MM.1S (cell line): ENCODE data around the gene TM2D1.

ENCODE experiments used
- DNase-seq: peaks from one replicate; pipeline ENCODE4 v3.0.0-alpha.2; 2015
- H2AFZ ChIP-seq: fragments of 300-600 bp; sonication (generic); 2 replicates; pipeline ENCODE4 v1.6.0; 2016; ENCODE audit warnings: antibody characterized with exemption, low read length
- H3F3A ChIP-seq: fragments of 300-600 bp; sonication (generic); 2 replicates; pipeline ENCODE4 v1.6.1; 2016; ENCODE audit warnings: mild to moderate bottlenecking, antibody characterized with exemption, low read length, moderate library complexity, mixed read lengths; ENCODE audit not compliant: insufficient read depth
- H3K27ac ChIP-seq: fragments of 300-600 bp; sonication (generic); 2 replicates; pipeline ENCODE4 v1.5.1; 2016; ENCODE audit warnings: mild to moderate bottlenecking, low read length
- H3K27me3 ChIP-seq: fragments of 300-600 bp; sonication (generic); replicated peaks from 2 replicates; pipeline ENCODE4 v1.6.0; 2016; ENCODE audit warnings: low read length; ENCODE audit not compliant: insufficient read depth
- H3K36me3 ChIP-seq: fragments of 300-600 bp; sonication (generic); replicated peaks from 2 replicates; pipeline ENCODE4 v1.6.1; 2016; ENCODE audit warnings: mild to moderate bottlenecking, low read length, mixed read lengths; ENCODE audit not compliant: insufficient read depth
- H3K4me1 ChIP-seq: fragments of 300-600 bp; sonication (generic); 2 replicates; pipeline ENCODE4 v1.6.1; 2016; ENCODE audit warnings: low read length, mixed read lengths
- H3K4me2 ChIP-seq: fragments of 300-600 bp; sonication (generic); 2 replicates; pipeline ENCODE4 v1.6.0; 2016; ENCODE audit warnings: low read depth, low read length
- H3K4me3 ChIP-seq: fragments of 300-600 bp; sonication (generic); 2 replicates; pipeline ENCODE4 v1.5.1; 2016; ENCODE audit warnings: low read length, mixed read lengths
- H3K79me2 ChIP-seq: fragments of 300-600 bp; sonication (generic); 2 replicates; pipeline ENCODE4 v1.6.1; 2016; ENCODE audit warnings: mixed run types, low read length, mixed read lengths
- H3K9ac ChIP-seq: fragments of 300-600 bp; sonication (generic); 2 replicates; pipeline ENCODE4 v1.6.1; 2016; ENCODE audit warnings: low read length, mixed read lengths
- H3K9me2 ChIP-seq: fragments of 300-600 bp; sonication (generic); replicated peaks from 2 replicates; pipeline ENCODE4 v1.6.1; 2016; ENCODE audit warnings: mild to moderate bottlenecking, low read length, mixed read lengths; ENCODE audit not compliant: insufficient read depth
- H3K9me3 ChIP-seq: fragments of 300-600 bp; sonication (generic); replicated peaks from 2 replicates; pipeline ENCODE4 v1.6.1; 2016; ENCODE audit warnings: mild to moderate bottlenecking, low read length, mixed read lengths; ENCODE audit not compliant: insufficient read depth
- H4K20me1 ChIP-seq: fragments of 300-600 bp; sonication (generic); 2 replicates; pipeline ENCODE4 v1.6.1; 2016; ENCODE audit warnings: mild to moderate bottlenecking, low read length, moderate library complexity, mixed read lengths; ENCODE audit not compliant: insufficient read depth
- CTCF ChIP-seq: fragments of 300-600 bp; sonication (generic); IDR thresholded peaks from 2 replicates; pipeline ENCODE4 v1.5.1; 2016; ENCODE audit warnings: antibody characterized with exemption, low read length, mixed read lengths
- EZH2 ChIP-seq: fragments of 300-600 bp; sonication (generic); optimal IDR thresholded peaks from 2 replicates; pipeline ENCODE3; 2017; ENCODE audit warnings: low read depth, mild to moderate bottlenecking, antibody characterized with exemption, low read length, mixed read lengths
- EZH2phosphoT487 ChIP-seq: fragments of 300-600 bp; sonication (generic); IDR thresholded peaks from 2 replicates; pipeline ENCODE4 v1.6.1; 2018; ENCODE audit warnings: antibody characterized with exemption, low read length

Gene TM2D1

GRCh38 chr1:61756773-61757172, 31.8 kb upstream of the TM2D1 start:
- TF ChIP-seq EZH2phosphoT487 (no peak), CTCF (no peak), EZH2 (no peak)
- no peak for DNase-seq
- H3K79me2 ChIP-seq, result no peaks in the 10 kb centered on the region
- H4K20me1 ChIP-seq, result no peaks in the 10 kb centered on the region
- no peaks in the 10 kb centered on the region for H3F3A ChIP-seq
- no peaks in the 10 kb centered on the region for H3K27me3 ChIP-seq
- no peak overlapping the region for H2AFZ ChIP-seq
- no peaks in the 10 kb centered on the region for H3K36me3 ChIP-seq
- no peaks in the 10 kb centered on the region for H3K9me3 ChIP-seq
- H3K9ac ChIP-seq, result no peak overlapping the region
- H3K27ac ChIP-seq, result no peak overlapping the region
- H3K4me2 ChIP-seq, result no peak overlapping the region
- no peaks in the 10 kb centered on the region for H3K9me2 ChIP-seq
- H3K4me3 ChIP-seq, result no peak overlapping the region
- H3K4me1 ChIP-seq, result no peaks in the 10 kb centered on the region

DNA sequence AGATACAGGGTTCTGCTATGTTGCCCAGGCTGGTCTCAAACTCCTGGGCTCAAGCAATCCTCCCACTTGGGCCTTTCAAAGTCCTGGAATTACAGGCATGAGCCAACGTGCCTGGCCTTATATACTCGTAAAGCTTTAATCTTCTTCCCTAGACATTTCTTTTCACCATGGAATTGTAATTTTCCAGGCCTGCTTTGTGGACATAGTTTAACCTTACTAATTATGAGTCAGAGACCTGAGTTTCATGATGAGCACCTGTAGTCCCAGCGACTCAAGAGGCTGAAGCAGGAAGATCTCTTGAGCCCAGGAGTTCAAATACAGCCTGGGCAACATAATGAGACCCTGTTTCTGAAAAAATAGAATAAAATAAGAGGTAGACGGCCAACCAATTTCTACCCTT, 29.6 kb upstream of the TM2D1 start:
- no peak overlapping the region for H3K4me3 ChIP-seq
- no peak overlapping the region for H3K4me2 ChIP-seq
- H3K4me1 ChIP-seq, result no peaks in the 10 kb centered on the region
- no peak overlapping the region for H3K27ac ChIP-seq
- no peak overlapping the region for H2AFZ ChIP-seq
- no peak for DNase-seq
- no peaks in the 10 kb centered on the region for H3K79me2 ChIP-seq
- no peaks in the 10 kb centered on the region for H3K9me3 ChIP-seq
- no peak overlapping the region for H3K9ac ChIP-seq
- no peaks in the 10 kb centered on the region for H4K20me1 ChIP-seq
- no peak for TF ChIP-seq EZH2
- TF ChIP-seq EZH2phosphoT487, result no peak
- no peak for TF ChIP-seq CTCF
- H3K27me3 ChIP-seq, result no peaks in the 10 kb centered on the region
- H3F3A ChIP-seq, result no peaks in the 10 kb centered on the region
- H3K9me2 ChIP-seq, result no peaks in the 10 kb centered on the region
- no peaks in the 10 kb centered on the region for H3K36me3 ChIP-seq

- no peaks in the 10 kb centered on the region for H3K27me3 ChIP-seq
- H3K79me2 ChIP-seq, result no peaks in the 10 kb centered on the region
- no peaks in the 10 kb centered on the region for H3K9me2 ChIP-seq
- no peaks in the 10 kb centered on the region for H3K36me3 ChIP-seq
- no peaks in the 10 kb centered on the region for H3K9me3 ChIP-seq
- H3K4me3 ChIP-seq, result no peak overlapping the region
- no peak overlapping the region for H2AFZ ChIP-seq
- no peaks in the 10 kb centered on the region for H4K20me1 ChIP-seq
- no peak overlapping the region for H3K9ac ChIP-seq
- DNase-seq, result no peak
- TF ChIP-seq EZH2phosphoT487, result no peak
- no peak for TF ChIP-seq EZH2
- no peaks in the 10 kb centered on the region for H3K4me1 ChIP-seq
- H3F3A ChIP-seq, result no peaks in the 10 kb centered on the region
- H3K27ac ChIP-seq, result no peak overlapping the region
- no peak overlapping the region for H3K4me2 ChIP-seq
Observed at GRCh38 chr1:61753998-61754508, 29.1 kb upstream of the TM2D1 start.

GRCh38 chr1:61752921-61753389, 28.0 kb upstream of the TM2D1 start:
- no peak overlapping the region for H3K9ac ChIP-seq
- no peaks in the 10 kb centered on the region for H3K27me3 ChIP-seq
- H3F3A ChIP-seq, result no peaks in the 10 kb centered on the region
- H2AFZ ChIP-seq, result no peak overlapping the region
- no peaks in the 10 kb centered on the region for H4K20me1 ChIP-seq
- TF ChIP-seq CTCF (no peak), EZH2 (no peak), EZH2phosphoT487 (no peak)
- no peaks in the 10 kb centered on the region for H3K9me2 ChIP-seq
- H3K79me2 ChIP-seq, result no peaks in the 10 kb centered on the region
- H3K9me3 ChIP-seq, result no peaks in the 10 kb centered on the region
- DNase-seq, result no peak
- H3K36me3 ChIP-seq, result no peaks in the 10 kb centered on the region
- H3K4me3 ChIP-seq, result no peak overlapping the region
- no peaks in the 10 kb centered on the region for H3K4me1 ChIP-seq
- no peak overlapping the region for H3K27ac ChIP-seq
- H3K4me2 ChIP-seq, result no peak overlapping the region
